Astrocyte (in vitro differentiated cells and primary cell): ENCODE data around the gene PLEKHN1. TPM values are rescaled to one million over a fixed set of nuclear protein-coding genes. Genes with fewer than 3 reads are reported as not detected.

Experiments
- DNase-seq: peaks from one replicate; pipeline ENCODE4 v3.0.0-alpha.2; 2010; ENCODE audit warnings: low read depth
- FAIRE-seq: peaks from 2 replicates; lab custom pipeline; 2011; peaks lifted over from hg19 to GRCh38; lab: Jason Lieb, UNC
- H2AFZ ChIP-seq: 2 replicates; pipeline ENCODE4 v1.6.0; 2012; ENCODE audit warnings: low read depth, low read length, inconsistent platforms
- H3K27ac ChIP-seq: 2 replicates; pipeline ENCODE4 v1.5.1; 2011; ENCODE audit warnings: low read depth, low read length, inconsistent platforms
- H3K27me3 ChIP-seq: 2 replicates; pipeline ENCODE4 v1.6.0; 2011; ENCODE audit warnings: low read length, inconsistent platforms; ENCODE audit not compliant: insufficient read depth
- H3K36me3 ChIP-seq: 2 replicates; pipeline ENCODE4 v1.5.1; 2011; ENCODE audit warnings: low read length, inconsistent platforms; ENCODE audit not compliant: insufficient read depth
- H3K4me1 ChIP-seq: 2 replicates; pipeline ENCODE4 v1.5.1; 2011; ENCODE audit warnings: low read length, inconsistent platforms; ENCODE audit not compliant: insufficient read depth
- H3K4me2 ChIP-seq: 2 replicates; pipeline ENCODE4 v1.6.0; 2012; ENCODE audit warnings: low read length, inconsistent platforms
- H3K4me3 ChIP-seq: 2 replicates; pipeline ENCODE4 v1.5.1; 2011; ENCODE audit warnings: low read depth, mild to moderate bottlenecking, low read length, inconsistent platforms; ENCODE audit not compliant: insufficient read depth
- H3K79me2 ChIP-seq: 2 replicates; pipeline ENCODE4 v1.6.0; 2012; ENCODE audit warnings: mild to moderate bottlenecking, low read length, inconsistent platforms; ENCODE audit not compliant: insufficient read depth
- H3K9ac ChIP-seq: 2 replicates; pipeline ENCODE4 v1.6.0; 2012; ENCODE audit warnings: mild to moderate bottlenecking, low read length, inconsistent platforms
- H3K9me3 ChIP-seq: 2 replicates; pipeline ENCODE4 v1.5.1; 2012; ENCODE audit warnings: low read depth, mild to moderate bottlenecking, low read length, inconsistent platforms; ENCODE audit not compliant: insufficient read depth
- H4K20me1 ChIP-seq: 2 replicates; pipeline ENCODE4 v1.6.0; 2012; ENCODE audit warnings: low read length, inconsistent platforms; ENCODE audit not compliant: insufficient read depth
- H3K27ac Mint-ChIP-seq: one replicate; pipeline ENCODE4 v1.8.0; 2021; ENCODE audit warnings: mild to moderate bottlenecking, mixed read lengths; ENCODE audit not compliant: unreplicated experiment
- H3K27me3 Mint-ChIP-seq: one replicate; pipeline ENCODE4 v1.8.0; 2021; ENCODE audit warnings: low read depth, mixed read lengths; ENCODE audit not compliant: unreplicated experiment
- H3K36me3 Mint-ChIP-seq: one replicate; pipeline ENCODE4 v1.8.0; 2021; ENCODE audit warnings: low read depth, mixed read lengths; ENCODE audit not compliant: unreplicated experiment
- H3K4me1 Mint-ChIP-seq: one replicate; pipeline ENCODE4 v1.8.0; 2021; ENCODE audit warnings: low read depth, mixed read lengths; ENCODE audit not compliant: unreplicated experiment
- H3K4me3 Mint-ChIP-seq: one replicate; pipeline ENCODE4 v1.8.0; 2021; ENCODE audit warnings: mild to moderate bottlenecking, moderate library complexity, mixed read lengths; ENCODE audit not compliant: unreplicated experiment
- H3K9me3 Mint-ChIP-seq: one replicate; pipeline ENCODE4 v1.8.0; 2021; ENCODE audit warnings: mild to moderate bottlenecking, mixed read lengths; ENCODE audit not compliant: unreplicated experiment
- CTCF ChIP-seq: IDR thresholded peaks from 2 replicates; pipeline ENCODE4 v1.5.1; 2011; ENCODE audit warnings: low read depth, mild to moderate bottlenecking, inconsistent platforms, low read length, moderate library complexity; ENCODE audit not compliant: insufficient read depth
- EZH2 ChIP-seq: IDR thresholded peaks from 2 replicates; pipeline ENCODE4 v1.6.1; 2012; ENCODE audit warnings: mild to moderate bottlenecking, low read length, inconsistent platforms; ENCODE audit not compliant: insufficient read depth
- total RNA-seq: library from RNA; stranded (reverse); gene quantifications from 2 replicates; pipeline ENCODE4 v1.2.1, GENCODE V29; 2021

PLEKHN1 gene
- total RNA-seq, 1 donor from 2014 or later, result 2.4 TPM

- Histone ChIP-seq H3K36me3 (no peaks in the 10 kb centered on the region), H3K79me2 (no peaks in the 10 kb centered on the region), H2AFZ (no peak overlapping the region), H3K9me3 (no peaks in the 10 kb centered on the region), H3K4me3 (no peak overlapping the region), H3K27ac (no peak overlapping the region), H3K4me2 (no peak overlapping the region), H3K27me3 (no peaks in the 10 kb centered on the region), H3K9ac (no peak overlapping the region), H3K4me1 (no peaks in the 10 kb centered on the region), H4K20me1 (peaks cover 4% of the 10 kb centered on the region)
- H3K4me1 Mint-ChIP-seq, result no peaks in the 10 kb centered on the region
- FAIRE-seq (no peak), DNase-seq (no peak)
- no peak overlapping the region for H3K4me3 Mint-ChIP-seq
- no peak for TF ChIP-seq CTCF
- no peak for TF ChIP-seq EZH2
- peaks cover 17% of the 10 kb centered on the region for H3K27me3 Mint-ChIP-seq
- no peaks in the 10 kb centered on the region for H3K9me3 Mint-ChIP-seq
- H3K27ac Mint-ChIP-seq, result no peak overlapping the region
- peaks cover 5% of the 10 kb centered on the region for H3K36me3 Mint-ChIP-seq
Measured at GRCh38 chr1:974293-974640, 8.0 kb downstream of the PLEKHN1 start.

GRCh38 chr1:974687-975328 lies 8.5 kb downstream of the PLEKHN1 start:
- Histone ChIP-seq H4K20me1 (no peaks in the 10 kb centered on the region), H3K27ac (no peak overlapping the region), H3K4me1 (no peaks in the 10 kb centered on the region), H3K79me2 (no peaks in the 10 kb centered on the region), H3K9me3 (no peaks in the 10 kb centered on the region), H3K36me3 (no peaks in the 10 kb centered on the region), H3K27me3 (no peaks in the 10 kb centered on the region), H2AFZ (no peak overlapping the region), H3K4me2 (no peak overlapping the region), H3K4me3 (no peak overlapping the region), H3K9ac (no peak overlapping the region)
- Mint-ChIP-seq H3K27me3 (peaks cover 14% of the 10 kb centered on the region), H3K4me1 (no peaks in the 10 kb centered on the region), H3K27ac (no peak overlapping the region), H3K4me3 (no peak overlapping the region), H3K9me3 (no peaks in the 10 kb centered on the region), H3K36me3 (peaks cover 5% of the 10 kb centered on the region)
- DNase-seq (no peak), FAIRE-seq (no peak)
- TF ChIP-seq CTCF (no peak), EZH2 (no peak)

- DNase-seq (no peak), FAIRE-seq (no peak)
- peak overlapping the region; percentile 57 for H3K4me3 Mint-ChIP-seq
- Histone ChIP-seq H3K4me1 (no peaks in the 10 kb centered on the region), H3K4me3 (no peak overlapping the region), H4K20me1 (no peaks in the 10 kb centered on the region), H3K9ac (no peak overlapping the region), H3K4me2 (no peak overlapping the region), H2AFZ (no peak overlapping the region), H3K9me3 (no peaks in the 10 kb centered on the region), H3K27ac (no peak overlapping the region), H3K79me2 (no peaks in the 10 kb centered on the region), H3K36me3 (no peaks in the 10 kb centered on the region), H3K27me3 (no peaks in the 10 kb centered on the region)
- peaks cover 17% of the 10 kb centered on the region for H3K27me3 Mint-ChIP-seq
- H3K36me3 Mint-ChIP-seq, result peaks cover 5% of the 10 kb centered on the region
- no peak for TF ChIP-seq CTCF
- no peak for TF ChIP-seq EZH2
- no peak overlapping the region for H3K27ac Mint-ChIP-seq
- H3K9me3 Mint-ChIP-seq, result no peaks in the 10 kb centered on the region
- no peaks in the 10 kb centered on the region for H3K4me1 Mint-ChIP-seq
Measured at GRCh38 chr1:975365-975764, 9.1 kb downstream of the PLEKHN1 start.
